ENCODE results near the gene NSD2. TPM values are rescaled to one million over a fixed set of nuclear protein-coding genes. Genes with fewer than 3 reads are reported as not detected.

Gene NSD2
- polyA plus RNA-seq, 1 donor (not counting 4 experiments of a cell fraction or from before 2014, with no cell fraction given), result 22.6 TPM

GRCh38 chr4:1826531-1827350 is 44.5 kb upstream of the NSD2 start:
- Histone ChIP-seq H2AFZ (ENCODE audit: control insufficient read depth, low read length) (no peak overlapping the region), H3K4me3 (ENCODE audit: control insufficient read depth in 2 of 3, extremely low read depth in 1 of 3, insufficient read depth in 2 of 3, low read depth in 1 of 3, low read length in 3 of 3) (no peak overlapping the region), H3K9me3 (ENCODE audit: control insufficient read depth, low read depth, low read length) (no peaks in the 10 kb centered on the region), H3K27ac (ENCODE audit: control insufficient read depth, insufficient read depth, low read length) (no peak overlapping the region), H3K79me2 (ENCODE audit: control insufficient read depth, insufficient read depth, low read length) (peaks cover 2% of the 10 kb centered on the region), H3K9ac (ENCODE audit: control insufficient read depth, extremely low read depth, insufficient read depth, low read length) (no peak overlapping the region), H3K27me3 (ENCODE audit: control insufficient read depth, extremely low read depth, insufficient read depth, low read length) (no peaks in the 10 kb centered on the region), H3K36me3 (ENCODE audit: control insufficient read depth in 2 of 2, extremely low read depth in 1 of 2, insufficient read depth in 2 of 2, low read length in 2 of 2) (peaks cover 35 to 41% of the 10 kb centered on the region in 2 experiments), H3K9me1 (ENCODE audit: control insufficient read depth, extremely low read depth, insufficient read depth, low read length) (no peaks in the 10 kb centered on the region), H3K4me2 (ENCODE audit: control insufficient read depth, extremely low read depth, insufficient read depth, low read depth, low read length) (no peak overlapping the region), H4K20me1 (ENCODE audit: control insufficient read depth, extremely low read depth, insufficient read depth, low read length) (no peaks in the 10 kb centered on the region), H3K4me1 (ENCODE audit: control insufficient read depth, extremely low read depth, insufficient read depth, low read length) (no peaks in the 10 kb centered on the region)
- DNase-seq (ENCODE audit: low read depth, low spot score) (no peak), FAIRE-seq (no peak)
- TF ChIP-seq, protein P1, sequence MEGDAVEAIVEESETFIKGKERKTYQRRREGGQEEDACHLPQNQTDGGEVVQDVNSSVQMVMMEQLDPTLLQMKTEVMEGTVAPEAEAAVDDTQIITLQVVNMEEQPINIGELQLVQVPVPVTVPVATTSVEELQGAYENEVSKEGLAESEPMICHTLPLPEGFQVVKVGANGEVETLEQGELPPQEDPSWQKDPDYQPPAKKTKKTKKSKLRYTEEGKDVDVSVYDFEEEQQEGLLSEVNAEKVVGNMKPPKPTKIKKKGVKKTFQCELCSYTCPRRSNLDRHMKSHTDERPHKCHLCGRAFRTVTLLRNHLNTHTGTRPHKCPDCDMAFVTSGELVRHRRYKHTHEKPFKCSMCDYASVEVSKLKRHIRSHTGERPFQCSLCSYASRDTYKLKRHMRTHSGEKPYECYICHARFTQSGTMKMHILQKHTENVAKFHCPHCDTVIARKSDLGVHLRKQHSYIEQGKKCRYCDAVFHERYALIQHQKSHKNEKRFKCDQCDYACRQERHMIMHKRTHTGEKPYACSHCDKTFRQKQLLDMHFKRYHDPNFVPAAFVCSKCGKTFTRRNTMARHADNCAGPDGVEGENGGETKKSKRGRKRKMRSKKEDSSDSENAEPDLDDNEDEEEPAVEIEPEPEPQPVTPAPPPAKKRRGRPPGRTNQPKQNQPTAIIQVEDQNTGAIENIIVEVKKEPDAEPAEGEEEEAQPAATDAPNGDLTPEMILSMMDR (optimal IDR thresholded peaks at IDR 0.05 in 1 of 3, IDR thresholded peaks at IDR 0.05 in 1 of 3, conservative IDR thresholded peaks at IDR 0.05 in 1 of 3; ENCODE audit: extremely low read depth in 1 of 3, insufficient read depth in 2 of 3, low read length in 3 of 3), result no peak
- no peak for TF ChIP-seq EZH2 (IDR thresholded peaks at IDR 0.05; ENCODE audit: low read length)
- dilution Hi-C loops (cut with MboI; ENCODE audit: extremely low pct_ligation_motif_present, low sequenced_read_pairs), result no loop called here

DNA sequence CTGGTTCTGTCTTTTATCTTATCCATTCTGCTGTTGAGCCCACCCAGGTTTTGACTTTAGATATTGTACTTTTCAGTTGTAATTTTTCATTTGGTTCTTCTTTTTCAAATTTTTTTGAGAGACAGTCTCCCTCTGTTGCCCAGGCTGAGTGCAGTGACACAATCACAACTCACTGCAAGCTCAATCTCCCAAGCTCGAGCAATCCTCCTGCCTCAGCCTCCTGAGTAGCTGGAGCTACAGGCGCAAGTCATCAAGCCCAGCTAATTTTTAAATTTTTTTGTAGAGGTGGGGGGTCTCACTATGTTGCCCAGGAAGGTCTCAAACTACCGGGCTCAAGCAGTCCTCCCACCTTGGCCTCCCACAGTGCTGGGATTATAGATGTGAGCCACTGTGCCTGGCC is 41.0 kb upstream of the NSD2 start:
- Histone ChIP-seq H3K27me3 (ENCODE audit: control insufficient read depth, extremely low read depth, insufficient read depth, low read length) (no peaks in the 10 kb centered on the region), H3K4me2 (ENCODE audit: control insufficient read depth, extremely low read depth, insufficient read depth, low read depth, low read length) (no peak overlapping the region), H3K9ac (ENCODE audit: control insufficient read depth, extremely low read depth, insufficient read depth, low read length) (no peak overlapping the region), H3K4me3 (ENCODE audit: control insufficient read depth in 2 of 3, extremely low read depth in 1 of 3, insufficient read depth in 2 of 3, low read depth in 1 of 3, low read length in 3 of 3) (no peak overlapping the region), H3K9me1 (ENCODE audit: control insufficient read depth, extremely low read depth, insufficient read depth, low read length) (no peaks in the 10 kb centered on the region), H3K36me3 (ENCODE audit: control insufficient read depth in 2 of 2, extremely low read depth in 1 of 2, insufficient read depth in 2 of 2, low read length in 2 of 2) (peaks cover 28 to 42% of the 10 kb centered on the region in 2 experiments), H3K9me3 (ENCODE audit: control insufficient read depth, low read depth, low read length) (no peaks in the 10 kb centered on the region), H3K27ac (ENCODE audit: control insufficient read depth, insufficient read depth, low read length) (no peak overlapping the region), H3K79me2 (ENCODE audit: control insufficient read depth, insufficient read depth, low read length) (peaks cover 2% of the 10 kb centered on the region), H4K20me1 (ENCODE audit: control insufficient read depth, extremely low read depth, insufficient read depth, low read length) (no peaks in the 10 kb centered on the region), H2AFZ (ENCODE audit: control insufficient read depth, low read length) (no peak overlapping the region), H3K4me1 (ENCODE audit: control insufficient read depth, extremely low read depth, insufficient read depth, low read length) (no peaks in the 10 kb centered on the region)
- dilution Hi-C loops (cut with MboI; ENCODE audit: extremely low pct_ligation_motif_present, low sequenced_read_pairs), result no loop called here
- DNase-seq (ENCODE audit: low read depth, low spot score) (no peak), FAIRE-seq (no peak)
- no peak for TF ChIP-seq EZH2 (IDR thresholded peaks at IDR 0.05; ENCODE audit: low read length)
- TF ChIP-seq, protein P1 (optimal IDR thresholded peaks at IDR 0.05 in 1 of 3, IDR thresholded peaks at IDR 0.05 in 1 of 3, conservative IDR thresholded peaks at IDR 0.05 in 1 of 3; ENCODE audit: extremely low read depth in 1 of 3, insufficient read depth in 2 of 3, low read length in 3 of 3), result no peak
